GM11168 (cell line): ENCODE data around the gene ARID1B.

ENCODE experiments used
- in situ Hi-C: fragments of 300-500 bp; cut with MboI; formaldehyde crosslinking; loops from one replicate; pipeline ENCODE4 v1.12.0; 2022; ENCODE audit warnings: low sequenced_read_pairs; ENCODE audit not compliant: unreplicated experiment

ARID1B gene

DNA sequence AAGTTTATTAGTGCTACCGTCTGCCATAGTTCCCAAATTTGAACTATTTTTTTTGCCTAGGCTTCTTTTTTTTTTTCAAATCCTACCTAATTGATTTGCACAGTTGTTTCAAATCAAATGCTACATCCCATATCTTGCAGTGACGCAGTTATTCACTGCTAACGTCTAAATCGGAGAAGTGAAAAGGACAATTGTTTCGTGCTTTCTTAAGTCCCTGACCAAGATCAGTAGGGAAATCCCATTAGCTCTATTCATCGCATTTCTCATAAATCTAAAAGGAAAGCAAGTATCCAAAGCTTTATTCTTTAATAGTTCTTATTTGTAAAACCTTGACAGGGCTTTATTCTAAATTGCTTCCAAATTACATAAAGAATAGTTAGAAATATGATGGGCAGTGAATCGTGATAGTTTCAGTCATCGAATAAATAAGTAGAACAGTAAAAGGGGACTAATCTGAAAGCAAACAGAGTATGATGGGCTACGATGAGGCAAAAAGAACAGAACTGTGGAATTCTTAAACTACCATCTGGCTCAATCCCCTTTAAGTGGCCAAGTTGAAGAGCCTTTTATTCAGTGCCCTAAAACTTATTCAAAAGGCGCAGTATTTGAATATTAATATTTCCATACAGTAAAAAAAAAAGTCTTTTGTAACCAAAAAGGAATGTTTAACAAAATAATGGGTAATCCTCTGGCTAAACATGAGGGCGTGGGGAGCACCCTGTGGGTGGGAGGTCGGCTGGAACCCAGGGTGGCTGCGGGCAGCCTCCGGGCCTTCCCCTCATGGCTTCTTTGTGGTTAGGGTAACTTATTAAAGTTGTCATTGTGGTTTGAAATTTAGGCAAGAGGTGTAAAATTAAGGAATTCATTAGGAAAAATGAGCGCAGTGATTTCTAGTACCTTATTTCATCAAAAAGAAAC lies 3.0 kb upstream of the ARID1B start:
- in situ Hi-C loops: no loop called here

DNA sequence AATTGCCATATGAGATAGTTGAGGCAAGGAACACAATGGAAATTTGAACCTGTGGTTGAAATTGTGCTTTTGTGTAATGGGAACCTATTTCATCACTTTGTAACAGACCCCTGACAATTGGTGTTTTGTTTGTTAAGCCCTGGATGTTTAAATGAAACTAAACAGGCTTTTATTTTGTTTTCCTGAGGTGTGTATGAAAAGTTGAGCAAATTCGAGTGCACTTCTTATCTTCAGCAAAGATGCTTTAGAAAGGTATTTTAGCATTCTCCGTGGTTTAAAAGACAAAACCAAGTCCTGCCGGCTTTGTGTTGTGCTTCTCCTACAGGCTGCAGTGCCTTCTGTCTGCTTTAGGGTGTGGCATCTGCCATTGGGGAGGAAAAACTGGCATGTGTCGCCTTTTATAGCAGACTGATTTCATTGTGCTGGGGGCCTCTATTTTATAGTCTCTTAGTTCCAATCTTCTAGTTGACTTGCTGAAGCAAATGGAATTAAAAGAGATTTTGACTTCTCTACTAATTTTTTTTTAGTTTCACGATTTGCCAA lies 2.2 kb upstream of the ARID1B start:
- in situ Hi-C loops: no loop called here

DNA sequence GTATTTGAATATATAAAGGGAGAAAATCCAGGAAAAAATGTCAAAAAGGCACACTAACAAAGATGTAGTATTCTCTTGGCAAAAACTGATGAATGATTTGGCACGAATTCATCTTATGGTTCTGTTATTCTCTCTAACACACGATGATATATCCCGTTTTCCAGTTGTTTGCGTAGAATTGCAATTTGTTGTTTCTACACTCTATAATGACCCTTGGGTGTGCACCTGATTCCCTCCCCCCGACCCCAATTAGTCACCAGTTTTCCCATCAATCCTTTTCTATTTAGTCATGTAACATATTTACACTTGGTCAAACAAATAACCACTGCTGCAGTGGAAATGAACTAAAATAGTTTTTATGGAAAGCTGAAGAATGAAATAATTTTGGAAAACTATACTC lies 1.5 kb upstream of the ARID1B start:
- in situ Hi-C loops: no loop called here

DNA sequence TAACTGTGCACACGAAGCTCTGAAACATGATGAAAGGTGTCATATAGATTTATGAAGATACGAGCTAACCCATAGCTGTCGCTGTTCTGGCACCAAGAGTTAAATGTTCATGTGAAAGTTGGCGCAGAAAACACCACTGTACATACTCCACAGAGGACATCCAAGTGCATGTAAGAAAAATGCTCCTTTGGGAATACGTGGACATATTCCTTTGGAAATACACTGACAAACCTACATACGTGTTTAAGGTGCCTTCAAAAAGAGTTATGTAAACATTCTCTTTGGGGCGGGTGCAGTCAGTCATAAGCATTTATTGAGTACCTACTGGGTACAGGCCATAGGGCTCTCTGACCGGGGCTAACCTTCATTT lies 723 bp upstream of the ARID1B start:
- in situ Hi-C loops: no loop called here

DNA sequence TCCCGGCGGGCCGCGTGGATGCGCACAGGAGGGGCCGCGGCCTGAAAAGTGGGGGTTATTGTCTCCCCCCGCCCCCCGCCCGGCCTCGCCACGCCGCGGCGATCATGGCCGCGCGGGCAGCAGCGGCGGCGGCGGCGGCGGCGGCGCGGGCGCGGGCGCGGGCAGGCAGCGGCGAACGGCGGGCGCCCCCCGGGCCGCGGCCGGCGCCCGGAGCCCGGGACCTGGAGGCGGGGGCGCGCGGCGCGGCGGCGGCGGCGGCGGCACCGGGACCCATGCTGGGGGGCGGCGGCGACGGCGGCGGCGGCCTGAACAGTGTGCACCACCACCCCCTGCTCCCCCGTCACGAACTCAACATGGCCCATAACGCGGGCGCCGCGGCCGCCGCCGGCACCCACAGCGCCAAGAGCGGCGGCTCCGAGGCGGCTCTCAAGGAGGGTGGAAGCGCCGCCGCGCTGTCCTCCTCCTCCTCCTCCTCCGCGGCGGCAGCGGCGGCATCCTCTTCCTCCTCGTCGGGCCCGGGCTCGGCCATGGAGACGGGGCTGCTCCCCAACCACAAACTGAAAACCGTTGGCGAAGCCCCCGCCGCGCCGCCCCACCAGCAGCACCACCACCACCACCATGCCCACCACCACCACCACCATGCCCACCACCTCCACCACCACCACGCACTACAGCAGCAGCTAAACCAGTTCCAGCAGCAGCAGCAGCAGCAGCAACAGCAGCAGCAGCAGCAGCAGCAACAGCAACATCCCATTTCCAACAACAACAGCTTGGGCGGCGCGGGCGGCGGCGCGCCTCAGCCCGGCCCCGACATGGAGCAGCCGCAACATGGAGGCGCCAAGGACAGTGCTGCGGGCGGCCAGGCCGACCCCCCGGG lies 637 bp downstream of the ARID1B start:
- in situ Hi-C loops: no loop called here

DNA sequence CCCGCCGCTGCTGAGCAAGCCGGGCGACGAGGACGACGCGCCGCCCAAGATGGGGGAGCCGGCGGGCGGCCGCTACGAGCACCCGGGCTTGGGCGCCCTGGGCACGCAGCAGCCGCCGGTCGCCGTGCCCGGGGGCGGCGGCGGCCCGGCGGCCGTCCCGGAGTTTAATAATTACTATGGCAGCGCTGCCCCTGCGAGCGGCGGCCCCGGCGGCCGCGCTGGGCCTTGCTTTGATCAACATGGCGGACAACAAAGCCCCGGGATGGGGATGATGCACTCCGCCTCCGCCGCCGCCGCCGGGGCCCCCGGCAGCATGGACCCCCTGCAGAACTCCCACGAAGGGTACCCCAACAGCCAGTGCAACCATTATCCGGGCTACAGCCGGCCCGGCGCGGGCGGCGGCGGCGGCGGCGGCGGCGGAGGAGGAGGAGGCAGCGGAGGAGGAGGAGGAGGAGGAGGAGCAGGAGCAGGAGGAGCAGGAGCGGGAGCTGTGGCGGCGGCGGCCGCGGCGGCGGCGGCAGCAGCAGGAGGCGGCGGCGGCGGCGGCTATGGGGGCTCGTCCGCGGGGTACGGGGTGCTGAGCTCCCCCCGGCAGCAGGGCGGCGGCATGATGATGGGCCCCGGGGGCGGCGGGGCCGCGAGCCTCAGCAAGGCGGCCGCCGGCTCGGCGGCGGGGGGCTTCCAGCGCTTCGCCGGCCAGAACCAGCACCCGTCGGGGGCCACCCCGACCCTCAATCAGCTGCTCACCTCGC lies 1.5 kb downstream of the ARID1B start:
- in situ Hi-C loops: no loop called here

GRCh38 chr6:156779206-156780094 lies 2.3 kb downstream of the ARID1B start:
- in situ Hi-C loops: no loop called here

DNA sequence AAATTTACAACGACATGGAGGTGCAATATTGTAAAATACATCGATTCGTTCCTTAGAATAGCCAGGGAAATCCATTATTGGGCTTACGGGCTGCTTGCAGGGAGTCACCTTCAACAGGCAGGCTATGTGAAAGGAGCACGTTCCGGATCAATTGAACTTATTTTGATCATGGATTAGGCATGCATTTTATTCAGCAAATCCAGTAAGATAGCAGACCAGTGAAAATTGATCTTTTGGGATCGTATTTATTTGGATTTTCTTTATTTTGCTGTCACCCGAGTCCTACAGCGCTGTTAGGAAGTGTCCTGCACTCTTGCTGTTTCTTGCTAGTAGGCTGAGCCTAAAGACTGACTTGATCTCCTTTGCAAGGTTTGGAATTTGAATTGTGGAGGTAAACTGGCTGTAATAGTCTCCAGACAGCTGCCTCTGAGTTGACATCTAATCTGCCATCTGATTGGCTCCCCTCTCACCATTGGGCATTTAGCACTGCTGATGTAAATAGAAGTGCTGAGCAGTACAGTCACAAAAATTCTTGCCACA lies 3.0 kb downstream of the ARID1B start:
- in situ Hi-C loops: no loop called here

DNA sequence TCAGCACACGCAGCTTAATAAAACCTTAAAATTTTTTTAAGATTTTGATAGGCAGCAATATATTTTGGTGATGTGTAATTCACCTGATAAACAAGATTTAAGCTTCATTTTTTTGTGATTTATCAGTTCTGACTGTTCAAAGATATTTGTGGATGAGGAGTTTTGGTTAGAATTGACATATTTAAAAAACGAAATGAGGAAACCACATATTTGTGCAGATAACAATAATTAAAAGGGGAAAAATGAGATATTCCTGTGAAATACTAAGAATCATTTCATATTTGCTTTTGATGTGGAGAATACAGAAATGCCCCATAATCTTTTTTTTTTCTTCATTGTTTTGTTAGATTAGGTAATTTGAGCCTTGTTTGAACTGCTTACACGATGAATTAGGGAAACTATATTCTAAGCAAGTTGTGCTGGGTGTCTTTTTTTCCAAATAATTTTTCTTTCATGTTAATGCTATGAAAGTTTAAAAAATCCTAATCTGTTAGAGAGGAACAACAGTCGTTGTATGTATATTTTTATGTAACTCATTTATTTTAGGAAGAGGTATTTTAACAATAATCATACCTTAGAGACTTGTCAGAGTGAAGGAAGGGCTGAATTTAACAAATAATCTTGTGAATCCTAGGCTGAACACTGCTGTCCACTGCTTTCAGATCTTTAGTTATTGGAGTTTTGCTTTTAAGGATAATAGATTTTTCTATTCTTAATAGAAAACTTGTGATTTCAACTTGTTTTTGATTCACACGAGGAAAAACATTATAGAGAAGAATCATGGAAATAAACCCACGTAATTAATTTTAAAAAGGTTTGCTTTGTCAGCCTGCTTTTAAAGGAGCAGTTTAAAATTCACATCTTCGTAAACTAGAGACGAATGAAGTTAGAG lies 4.0 kb downstream of the ARID1B start:
- in situ Hi-C loops: no loop called here

DNA sequence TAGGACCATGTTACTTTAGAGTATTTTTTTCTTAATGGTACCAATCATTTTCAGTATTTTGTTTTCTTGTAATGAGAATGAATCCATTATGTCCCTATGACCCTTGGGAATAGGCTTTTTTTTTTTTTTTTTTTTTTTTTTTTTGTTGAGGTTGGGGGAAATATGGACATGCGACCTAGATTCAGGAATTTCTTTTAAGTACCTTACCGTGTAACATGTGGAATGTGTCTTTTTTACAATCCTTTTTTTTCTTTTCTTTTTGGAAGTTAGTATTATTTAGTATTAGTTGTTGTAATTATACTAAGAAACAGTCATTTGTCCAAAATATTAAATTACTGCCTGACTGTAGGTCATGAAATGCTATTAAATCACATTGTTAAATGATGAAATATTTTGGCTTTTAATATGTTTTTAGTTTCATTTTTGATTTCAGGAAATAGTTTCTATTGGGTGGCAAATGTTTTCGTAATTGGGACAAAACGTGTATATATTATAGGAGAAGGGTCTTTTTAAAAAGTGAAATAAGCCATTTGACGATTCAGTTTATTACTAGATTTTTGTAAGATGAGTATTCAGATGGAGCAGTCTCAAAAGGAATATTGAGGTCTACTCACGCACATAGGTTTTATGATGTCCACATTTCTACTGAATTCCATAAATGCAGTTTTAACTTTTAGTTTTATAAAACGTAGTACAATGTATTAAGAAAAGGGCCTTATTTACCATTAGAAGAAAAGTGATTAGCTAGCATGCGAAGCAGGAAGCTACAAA lies 4.9 kb downstream of the ARID1B start:
- in situ Hi-C loops: no loop called here

GRCh38 chr6:156782691-156783320 lies 5.6 kb downstream of the ARID1B start:
- in situ Hi-C loops: no loop called here

DNA sequence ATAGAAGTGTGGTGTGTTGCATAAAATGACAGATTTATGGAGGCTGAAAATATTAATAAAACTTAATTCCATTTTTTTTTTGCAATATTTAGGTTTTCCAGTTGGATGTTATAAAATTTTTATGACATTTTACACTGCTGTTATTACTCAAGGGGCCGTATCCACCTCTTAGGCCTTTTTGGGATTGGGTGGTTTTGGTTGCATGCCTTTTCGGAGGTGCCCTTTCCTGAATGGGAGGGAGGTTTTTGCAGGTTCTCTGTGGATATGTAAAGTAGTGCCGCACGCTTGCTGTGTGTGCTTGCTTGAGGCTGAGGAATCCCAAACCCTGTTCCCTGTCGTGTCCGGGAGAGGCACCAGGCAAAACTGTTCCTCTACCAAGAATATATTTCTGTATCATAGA lies 6.8 kb downstream of the ARID1B start:
- in situ Hi-C loops: no loop called here

DNA sequence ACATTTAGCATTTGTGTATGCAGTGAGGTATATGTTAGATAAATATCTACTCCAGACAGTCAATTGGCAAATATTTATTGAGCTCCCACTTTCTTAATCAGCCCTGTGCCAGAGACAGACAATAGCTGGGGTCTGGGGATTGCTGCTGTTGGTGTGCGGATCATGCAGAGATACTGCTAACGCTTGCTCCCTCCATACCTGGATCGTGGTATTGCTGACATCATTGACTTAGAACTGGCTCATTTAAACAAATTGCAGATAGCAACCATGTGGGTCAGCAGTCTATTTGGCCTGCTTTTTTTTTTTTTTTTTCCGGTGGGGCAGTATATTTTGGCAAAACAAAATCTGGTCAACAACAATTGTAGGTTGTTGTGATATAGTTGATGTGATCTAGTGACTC lies 9.5 kb downstream of the ARID1B start:
- in situ Hi-C loops: loop anchor here (5.0 kb wide), 1 partner anchor 219 kb away; no protein-coding TSS in a partner anchor

GRCh38 chr6:156787569-156788492 lies 10.7 kb downstream of the ARID1B start:
- in situ Hi-C loops: loop anchor here (5.0 kb wide), 1 partner anchor 221 kb away; no protein-coding TSS in a partner anchor

DNA sequence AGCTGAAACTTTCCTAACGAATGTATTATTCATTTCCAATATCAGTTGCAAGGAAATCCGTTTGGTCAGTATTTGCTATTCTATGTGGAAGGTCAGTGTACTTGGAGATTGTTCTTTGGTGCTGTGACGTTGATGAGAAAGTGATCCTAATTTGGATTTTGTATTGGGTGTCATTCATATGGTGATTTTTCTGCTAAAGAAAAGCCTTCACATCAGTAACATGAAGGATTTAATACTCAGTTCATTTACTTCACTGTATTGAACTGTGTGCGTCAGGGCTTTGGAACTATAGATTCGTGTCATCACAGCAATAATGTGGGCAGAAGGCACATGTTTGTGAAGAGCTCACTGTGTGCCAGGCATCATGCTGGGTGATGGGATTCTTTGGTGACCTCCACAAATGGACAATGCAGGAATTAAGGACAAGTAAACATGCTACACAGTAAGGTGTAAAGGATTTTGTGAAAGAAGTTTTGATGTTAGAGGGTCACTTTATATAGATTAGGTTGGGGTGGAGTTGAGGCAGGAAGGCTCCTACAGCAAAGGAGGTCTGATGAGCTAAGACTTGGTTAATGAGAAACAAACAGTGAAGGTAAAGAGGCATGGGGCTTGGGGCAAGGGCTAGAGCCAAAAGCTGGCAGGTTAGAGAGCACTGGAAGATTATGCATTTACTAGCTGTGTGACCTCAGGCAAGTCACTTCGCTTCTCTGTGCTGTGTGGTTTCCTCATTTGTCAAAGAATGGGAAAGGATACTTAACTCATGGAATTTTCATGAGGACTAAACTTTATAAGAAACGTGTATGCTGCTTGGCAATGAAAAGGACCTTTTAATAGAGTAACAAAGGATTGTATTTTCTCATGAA lies 12.1 kb downstream of the ARID1B start:
- in situ Hi-C loops: loop anchor here (5.0 kb wide), 1 partner anchor 222 kb away; no protein-coding TSS in a partner anchor
